Amniotic epithelial cell (primary cell): ENCODE measurements around the gene STON1.
A peak's percentile ranks its signal among the peaks of the same experiment; 100 is the strongest.
"Not testable (repeated sequence)": the region's sequence is repeated elsewhere in the genome, so short reads cannot be mapped to it uniquely, and the experiment has no call there.

Experiments
- DNase-seq: peaks from one replicate; pipeline ENCODE4 v3.0.0-alpha.2; 2010; ENCODE audit warnings: low read depth

STON1 gene, protein sequence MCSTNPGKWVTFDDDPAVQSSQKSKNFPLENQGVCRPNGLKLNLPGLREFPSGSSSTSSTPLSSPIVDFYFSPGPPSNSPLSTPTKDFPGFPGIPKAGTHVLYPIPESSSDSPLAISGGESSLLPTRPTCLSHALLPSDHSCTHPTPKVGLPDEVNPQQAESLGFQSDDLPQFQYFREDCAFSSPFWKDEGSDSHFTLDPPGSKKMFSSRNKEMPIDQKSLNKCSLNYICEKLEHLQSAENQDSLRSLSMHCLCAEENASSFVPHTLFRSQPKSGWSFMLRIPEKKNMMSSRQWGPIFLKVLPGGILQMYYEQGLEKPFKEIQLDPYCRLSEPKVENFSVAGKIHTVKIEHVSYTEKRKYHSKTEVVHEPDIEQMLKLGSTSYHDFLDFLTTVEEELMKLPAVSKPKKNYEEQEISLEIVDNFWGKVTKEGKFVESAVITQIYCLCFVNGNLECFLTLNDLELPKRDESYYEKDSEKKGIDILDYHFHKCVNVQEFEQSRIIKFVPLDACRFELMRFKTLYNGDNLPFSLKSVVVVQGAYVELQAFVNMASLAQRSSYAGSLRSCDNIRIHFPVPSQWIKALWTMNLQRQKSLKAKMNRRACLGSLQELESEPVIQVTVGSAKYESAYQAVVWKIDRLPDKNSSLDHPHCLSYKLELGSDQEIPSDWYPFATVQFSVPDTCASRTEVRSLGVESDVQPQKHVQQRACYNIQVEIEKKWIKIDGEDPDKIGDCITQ

DNA sequence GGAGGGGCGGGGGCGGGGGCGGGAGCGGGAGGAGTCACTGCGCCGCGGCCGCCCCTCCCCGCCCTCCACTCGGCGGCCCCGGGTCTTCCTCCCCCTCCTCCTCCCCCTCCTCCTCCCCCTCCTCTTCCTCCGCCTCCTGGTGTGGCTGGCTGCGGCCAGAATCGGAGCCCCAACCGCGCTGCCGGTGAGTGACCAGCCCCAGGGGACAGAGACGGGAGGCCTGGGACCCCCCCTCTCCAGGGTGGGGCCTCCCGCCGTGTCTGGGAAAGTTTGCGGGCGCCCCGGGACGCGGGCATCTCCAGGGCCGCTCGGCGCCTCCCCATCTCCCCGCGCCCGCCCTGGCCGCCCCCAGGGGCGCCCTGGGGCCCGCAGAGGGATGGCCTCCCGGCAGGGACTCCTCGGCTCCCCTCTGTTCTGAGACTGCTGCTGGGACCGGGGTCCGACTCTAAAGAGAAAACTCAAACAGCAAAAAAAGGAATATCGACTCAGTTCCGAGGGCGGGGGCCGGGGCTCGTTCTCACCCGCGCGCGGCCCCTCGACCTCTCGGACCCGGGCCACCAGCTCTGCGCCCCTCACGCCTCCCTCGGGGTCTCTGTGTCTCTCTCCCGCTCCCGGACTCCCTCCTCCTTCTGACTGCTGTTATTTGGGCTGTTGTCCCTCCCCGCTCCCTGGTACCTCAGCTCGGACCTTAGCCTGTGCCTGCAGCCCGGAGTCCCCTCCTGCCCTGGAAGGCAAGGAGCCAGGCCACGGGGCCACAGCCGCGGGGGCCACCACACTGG, at the start of gene STON1:
TSS of gene STON1 (plus strand) at position 122 of the 779 bp plus-strand sequence. CDS start 50,480 bp downstream, outside the sequence.
- peak; percentile 75 for DNase-seq

DNA sequence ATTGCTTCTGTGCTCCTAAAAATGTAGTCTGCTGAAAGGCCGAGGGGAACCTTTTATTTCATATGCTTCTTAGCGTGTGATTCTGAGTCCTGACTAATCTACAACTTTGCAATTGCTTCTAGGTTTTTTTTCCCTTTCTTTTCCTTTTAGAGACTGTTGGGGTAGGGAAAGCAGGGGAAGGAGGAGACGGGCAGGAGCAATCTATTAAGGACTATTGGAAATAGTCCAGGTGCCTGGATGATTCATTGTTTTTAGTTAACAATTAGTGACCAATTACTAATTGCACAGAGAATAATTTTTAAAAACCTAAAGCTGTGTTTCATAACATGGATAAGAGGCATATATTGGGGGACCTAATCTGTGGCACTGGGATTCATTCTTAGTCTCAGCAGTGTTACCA, 49.4 kb upstream of the STON1 start:
- DNase-seq: peak; percentile 24

DNA sequence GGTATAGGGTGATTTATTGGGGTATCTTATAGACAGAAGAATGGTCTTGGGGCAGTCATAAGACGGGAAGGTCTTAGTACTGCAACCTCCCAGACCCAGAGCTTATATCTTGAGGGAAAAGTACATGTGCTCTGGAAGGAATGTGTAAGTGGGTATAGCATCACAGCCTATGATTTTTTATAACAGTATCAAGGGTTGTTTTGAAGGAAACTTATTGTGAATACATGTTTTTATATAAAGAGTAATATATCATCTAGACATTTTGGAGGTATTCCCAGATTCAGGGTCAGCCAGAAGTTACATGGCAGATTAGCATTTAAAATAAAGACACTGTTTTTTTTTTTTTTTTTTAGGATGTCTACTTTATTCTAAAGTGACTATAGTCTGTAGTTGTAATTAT, 47.6 kb upstream of the STON1 start:
- peak; percentile 96 for DNase-seq

DNA sequence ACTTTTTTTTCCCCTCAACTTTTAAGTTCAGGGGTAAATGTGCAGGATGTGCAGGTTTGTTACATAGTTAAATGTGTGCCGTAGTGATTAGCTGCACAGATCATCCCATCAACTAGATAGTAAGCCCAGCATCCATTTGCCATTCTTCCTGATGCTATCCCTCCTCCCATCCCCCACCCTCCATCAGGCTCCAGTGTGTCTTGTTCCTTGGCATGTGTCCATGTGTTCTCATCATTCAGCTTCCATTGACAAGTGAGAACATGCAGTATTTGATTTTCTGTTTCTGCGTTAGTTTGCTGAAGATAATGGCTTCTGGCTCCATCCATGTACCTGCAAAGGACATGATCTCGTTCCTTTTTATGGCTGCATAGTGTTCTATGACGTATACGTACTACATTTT, 47.2 kb upstream of the STON1 start:
- peak; percentile 70 for DNase-seq

DNA sequence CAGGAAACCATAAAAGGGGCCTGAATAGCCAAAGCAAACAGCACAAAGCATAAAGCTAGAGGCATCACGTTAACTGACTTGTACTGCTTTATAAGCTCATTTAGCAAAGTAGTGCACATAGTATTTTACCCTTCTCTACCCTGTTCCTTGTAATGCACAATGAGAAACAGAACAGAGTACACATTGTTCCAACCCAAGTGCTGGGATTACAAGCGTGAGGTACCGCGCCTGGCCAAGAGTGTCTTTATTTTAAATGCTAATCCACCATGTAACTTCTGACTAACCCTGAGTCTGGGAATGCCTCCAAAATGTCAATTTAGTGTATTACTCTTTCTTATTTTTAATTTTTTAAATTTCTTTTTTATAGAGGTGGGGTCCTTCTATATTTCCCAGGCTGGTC, 46.4 kb upstream of the STON1 start:
- peak; percentile 94 for DNase-seq

DNA sequence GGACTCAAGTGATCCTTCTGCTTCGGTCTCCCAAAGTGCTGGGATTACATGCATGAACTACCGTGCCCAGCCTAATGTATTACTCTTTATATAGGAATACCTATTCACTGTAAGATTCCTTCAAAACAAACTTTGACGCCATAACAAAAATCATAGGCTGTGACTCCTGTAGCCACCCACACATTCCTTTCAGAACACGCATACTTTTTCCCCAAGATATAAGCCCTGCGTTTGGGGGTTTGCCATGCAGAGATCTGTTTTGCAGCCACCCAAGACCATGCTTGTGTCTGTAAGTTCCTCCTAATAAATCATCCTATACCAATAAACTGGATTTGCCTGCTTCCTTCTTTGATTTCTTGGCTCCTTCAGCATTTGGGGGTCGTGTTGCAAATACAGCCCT, 46.0 kb upstream of the STON1 start:
- peak; percentile 98 for DNase-seq

DNA sequence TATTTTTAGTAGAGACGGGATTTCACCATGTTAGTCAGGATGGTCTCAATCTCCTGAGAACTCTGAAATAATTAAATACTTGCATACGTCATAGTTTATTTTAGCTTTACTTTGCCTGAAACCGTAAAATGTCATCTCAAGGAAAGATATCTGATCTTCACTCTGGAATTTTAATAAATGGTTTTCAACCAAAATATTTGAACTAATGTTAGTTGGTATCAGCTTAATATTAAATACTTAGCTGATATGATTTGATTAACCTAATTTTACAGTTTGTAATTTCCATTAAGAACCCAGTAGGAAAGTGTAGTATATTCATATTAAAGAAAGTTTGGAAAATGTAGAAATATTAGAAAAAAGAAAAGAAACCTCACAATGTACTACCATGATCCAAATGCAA, 41.4 kb upstream of the STON1 start:
- DNase-seq: no peak

DNA sequence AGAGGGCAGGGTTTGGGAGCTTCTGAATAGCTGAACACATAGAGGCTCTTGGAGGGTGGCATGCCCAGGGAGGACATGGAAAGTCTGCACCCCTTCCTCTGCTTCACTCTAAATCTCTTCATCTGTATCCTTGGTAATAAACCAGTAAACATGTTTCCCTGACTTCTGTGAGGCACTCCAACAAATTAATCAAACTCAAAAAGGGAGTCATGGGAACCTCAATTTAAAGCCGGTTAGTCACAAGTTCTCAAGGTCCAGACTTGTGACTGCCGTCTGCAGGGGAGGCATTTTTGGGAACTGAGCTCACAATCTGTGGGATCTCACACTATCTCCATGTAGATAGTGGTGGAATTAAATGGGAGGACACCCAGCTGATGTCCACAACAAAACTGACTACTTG, 33.1 kb upstream of the STON1 start:
- DNase-seq: peak; percentile 100

DNA sequence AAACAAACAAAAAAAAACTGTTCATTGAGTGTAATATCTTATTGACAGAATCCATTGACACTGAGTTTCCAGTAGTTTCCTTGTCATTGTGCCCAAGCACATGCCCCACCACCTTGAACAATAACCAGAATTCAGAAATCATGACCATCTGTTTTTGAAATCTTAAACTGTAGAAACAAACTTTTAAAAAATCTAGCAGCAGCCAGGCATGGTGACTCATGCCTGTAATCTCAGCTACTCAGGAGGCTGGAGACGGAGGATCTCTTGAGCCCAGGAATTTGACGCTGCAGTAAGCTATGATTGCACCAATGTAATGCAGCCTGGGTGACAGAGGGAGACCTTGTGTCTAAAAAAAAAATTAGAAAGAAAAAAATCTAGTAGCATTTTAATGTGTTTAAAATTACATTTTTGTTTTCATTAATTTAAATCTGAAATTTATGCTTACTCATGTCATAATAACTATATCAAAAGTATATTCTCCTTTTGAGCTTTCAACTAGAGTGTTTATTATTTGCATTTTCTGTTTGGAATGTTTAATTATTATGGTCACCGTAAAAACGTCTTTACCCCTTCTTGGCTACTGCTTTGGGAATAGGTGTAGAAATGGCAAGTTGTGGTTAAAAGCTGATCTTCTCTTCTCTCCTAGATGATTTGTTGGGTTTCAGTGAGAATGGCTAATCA, 25.2 kb upstream of the STON1 start:
- DNase-seq: peak; percentile 80

DNA sequence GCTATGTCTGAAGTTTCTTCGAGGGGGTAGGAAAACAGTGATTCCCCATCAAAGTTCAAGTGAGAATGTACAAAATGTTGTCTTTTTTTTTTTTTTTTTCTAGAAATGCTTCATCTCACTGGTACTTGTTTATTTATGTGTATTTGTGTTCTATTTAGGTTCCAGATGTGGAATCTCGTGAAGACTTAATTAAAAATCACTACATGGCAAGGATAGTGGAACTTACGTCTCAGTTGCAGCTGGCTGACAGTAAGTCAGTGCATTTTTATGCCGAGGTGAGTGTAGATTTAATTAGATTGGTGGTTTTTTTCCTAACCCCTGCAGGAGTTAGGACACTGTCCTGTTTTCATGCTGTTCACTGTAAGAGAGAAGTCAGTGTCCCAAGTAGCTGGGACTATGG, 22.8 kb upstream of the STON1 start:
- no peak for DNase-seq

DNA sequence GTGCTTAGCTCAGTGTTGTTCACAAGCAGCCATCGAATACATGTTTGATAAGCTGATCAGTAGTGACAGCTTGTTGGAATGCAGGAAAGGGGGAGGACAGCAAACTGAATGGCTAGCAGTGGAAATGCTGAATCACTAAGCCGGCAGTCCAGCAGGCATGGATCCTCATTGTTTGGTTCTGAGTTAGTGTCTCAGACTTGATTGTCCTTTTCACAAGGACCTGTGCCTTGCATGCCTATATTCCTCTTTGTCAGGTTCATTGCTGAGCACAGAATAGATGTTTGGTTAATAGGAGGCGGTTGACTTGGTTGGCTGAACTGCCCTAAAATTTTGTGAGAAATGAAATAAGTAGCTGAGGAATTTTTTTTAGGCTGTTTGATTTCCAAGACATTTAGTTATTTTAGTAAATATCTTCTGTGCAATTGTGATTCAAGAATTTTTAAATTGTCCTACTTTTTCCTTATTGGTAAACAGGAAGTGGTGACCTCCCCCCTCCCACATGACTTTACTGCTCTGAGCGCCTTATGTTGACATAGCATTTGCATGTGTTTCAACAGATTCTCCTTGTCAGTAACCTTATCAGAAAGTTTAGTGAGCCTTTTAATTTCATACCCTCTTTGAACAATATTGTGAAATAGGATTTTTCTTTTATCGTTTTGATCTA, 21.4 kb upstream of the STON1 start:
- peak; percentile 96 for DNase-seq

DNA sequence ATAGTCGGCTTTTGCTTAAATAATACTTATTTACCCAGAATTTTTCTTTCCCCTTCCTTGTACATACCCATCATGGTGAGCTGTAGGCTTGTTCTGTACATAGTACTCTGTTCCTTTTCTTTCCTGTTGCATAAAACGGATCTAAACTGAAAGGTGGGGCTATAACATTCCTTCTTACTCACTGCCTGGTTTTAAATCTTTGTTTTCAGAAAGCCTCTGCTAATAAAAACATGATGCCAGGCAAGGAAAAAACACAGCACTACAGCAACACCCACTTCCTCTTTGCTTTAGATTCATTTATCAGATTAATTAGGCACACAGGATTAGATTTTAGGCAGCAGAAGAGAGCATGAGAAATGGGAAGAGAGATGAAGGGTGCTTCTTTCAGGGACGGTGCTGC, 19.6 kb upstream of the STON1 start:
- peak; percentile 87 for DNase-seq

DNA sequence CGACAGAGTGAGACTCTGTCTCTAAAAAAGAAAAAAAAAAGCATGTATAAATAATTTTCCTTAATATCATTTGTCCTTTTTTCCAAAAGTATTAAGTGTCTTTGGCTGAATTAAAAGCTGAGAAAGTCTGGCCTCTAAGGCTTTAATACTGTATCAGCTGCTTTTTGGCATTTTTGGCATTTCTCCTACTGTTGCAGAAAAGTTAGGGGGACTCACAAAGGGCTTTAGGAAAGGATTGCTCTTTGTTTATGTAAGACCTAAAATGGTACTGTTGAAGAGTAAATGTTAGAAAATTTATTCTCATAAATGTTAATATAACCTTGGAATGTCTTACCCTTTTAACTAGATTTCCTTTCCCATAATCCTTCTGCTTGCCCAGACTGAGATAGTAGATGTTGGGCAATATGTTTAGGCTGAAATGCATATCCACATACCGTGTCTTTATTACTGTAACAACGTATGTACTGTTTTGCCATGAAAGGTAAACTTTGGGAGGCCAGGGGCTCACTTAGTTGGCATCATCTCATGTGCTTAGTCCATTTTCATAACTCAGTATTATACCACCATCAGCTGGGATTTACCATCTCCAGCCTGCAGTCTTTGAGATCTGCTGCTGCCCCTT, 18.0 kb upstream of the STON1 start:
- DNase-seq: no peak

DNA sequence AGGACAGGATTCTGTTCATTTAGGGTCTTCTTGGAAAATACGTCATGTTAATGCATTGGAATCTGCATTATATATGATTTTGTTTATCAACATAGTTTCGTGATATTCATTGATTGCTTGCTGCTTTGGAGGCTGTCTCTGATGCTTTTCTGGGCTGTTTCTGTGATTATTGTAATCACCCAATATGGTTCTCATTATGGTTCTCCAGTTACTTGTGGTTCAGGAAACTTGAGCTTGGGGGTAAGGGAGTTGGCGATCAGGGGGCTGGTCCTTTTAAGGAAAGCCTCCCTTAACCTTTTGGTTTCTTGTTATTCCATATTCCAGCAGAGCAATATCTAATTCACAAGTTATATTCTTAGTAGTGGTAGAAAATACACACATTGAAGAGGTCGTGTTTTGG, 17.4 kb upstream of the STON1 start:
- no peak for DNase-seq

DNA sequence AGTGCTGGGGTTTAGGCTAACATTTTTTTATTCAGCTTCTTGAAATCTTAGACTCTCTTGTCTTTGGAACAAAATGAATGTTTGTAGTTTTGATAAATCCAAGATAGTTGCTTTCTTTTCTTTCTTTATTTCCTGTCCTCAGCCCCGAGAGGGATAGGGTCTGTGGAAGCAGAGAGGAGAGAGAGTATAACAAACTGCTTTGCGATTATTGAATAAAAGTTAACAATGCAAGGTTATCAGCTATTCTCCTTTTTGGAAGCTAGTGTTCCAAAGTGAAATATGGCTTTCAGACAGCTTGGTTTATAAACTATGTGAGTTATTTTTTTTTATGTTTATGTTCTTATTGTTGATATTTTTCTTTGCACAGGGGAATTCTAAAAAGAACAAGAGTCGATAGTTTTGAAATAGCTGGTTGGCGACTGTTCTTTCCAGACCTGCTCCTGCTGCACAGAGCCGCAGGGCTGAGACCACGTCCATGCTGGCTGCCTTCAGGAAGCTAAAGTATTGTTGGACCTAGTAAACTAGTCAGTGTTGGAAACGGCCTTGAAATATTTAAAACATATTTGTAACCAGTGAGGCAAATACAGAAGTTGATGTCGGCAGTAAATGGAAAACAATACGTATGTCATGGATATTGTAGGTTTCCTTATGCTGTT, 15.5 kb upstream of the STON1 start:
- DNase-seq: peak; percentile 59

DNA sequence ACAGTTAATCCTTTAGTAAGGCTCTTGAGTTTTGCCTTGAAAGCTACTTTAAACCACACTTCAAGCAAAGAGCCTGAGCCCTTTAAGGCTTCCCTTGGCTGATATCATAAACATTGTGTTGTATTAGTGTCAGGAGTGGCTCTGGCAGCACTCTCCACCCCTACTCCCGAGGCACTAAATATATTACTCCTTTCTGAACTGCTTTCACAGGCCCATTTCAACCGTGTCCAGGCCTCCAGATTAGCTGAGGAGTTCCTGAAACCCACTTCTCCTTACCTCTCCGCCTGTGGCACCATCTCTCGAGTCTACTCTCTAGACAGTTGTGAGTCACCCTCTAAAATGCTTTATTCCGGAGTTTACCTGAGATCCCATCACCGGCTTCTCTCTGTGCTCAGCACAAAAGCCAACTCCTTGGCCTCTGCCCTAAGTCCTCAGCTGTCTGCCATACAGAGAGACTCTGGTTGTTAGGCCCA, 14.4 kb upstream of the STON1 start:
- DNase-seq: peak; percentile 40

DNA sequence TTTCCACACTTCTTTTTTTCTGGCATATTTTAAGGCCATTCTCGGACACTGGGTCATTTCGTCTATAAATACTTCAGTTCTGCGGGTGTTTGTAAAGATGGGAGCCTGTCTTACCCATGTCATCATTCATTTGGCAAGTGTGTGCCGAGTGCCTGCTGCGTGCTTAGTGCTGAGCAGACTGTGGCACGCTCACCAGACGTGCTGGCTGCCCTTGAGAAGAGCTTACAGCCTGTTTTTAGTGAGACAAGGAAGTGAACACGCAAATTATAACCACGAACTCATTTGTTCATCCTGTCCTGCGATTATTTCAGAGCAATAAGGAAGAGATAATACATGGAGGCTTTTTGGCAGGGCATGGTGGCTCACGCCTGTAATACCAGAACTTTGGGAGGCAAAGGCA, 10.4 kb upstream of the STON1 start:
- DNase-seq: no peak

DNA sequence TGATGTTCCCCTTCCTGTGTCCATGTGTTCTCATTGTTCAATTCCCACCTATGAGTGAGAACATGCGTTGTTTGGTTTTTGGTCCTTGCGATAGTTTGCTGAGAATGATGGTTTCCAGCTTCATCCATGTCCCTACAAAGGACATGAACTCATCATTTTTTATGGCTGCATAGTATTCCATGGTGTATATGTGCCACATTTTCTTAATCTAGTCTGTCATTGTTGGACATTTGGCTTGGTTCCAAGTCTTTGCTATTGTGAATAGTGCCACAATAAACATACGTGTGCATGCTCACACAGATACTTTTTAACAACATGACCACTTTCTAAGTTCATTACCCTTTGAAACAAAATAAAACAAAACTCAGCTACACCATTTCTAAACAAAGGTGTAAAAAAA, 5.2 kb upstream of the STON1 start:
- not testable (repeated sequence) for DNase-seq

DNA sequence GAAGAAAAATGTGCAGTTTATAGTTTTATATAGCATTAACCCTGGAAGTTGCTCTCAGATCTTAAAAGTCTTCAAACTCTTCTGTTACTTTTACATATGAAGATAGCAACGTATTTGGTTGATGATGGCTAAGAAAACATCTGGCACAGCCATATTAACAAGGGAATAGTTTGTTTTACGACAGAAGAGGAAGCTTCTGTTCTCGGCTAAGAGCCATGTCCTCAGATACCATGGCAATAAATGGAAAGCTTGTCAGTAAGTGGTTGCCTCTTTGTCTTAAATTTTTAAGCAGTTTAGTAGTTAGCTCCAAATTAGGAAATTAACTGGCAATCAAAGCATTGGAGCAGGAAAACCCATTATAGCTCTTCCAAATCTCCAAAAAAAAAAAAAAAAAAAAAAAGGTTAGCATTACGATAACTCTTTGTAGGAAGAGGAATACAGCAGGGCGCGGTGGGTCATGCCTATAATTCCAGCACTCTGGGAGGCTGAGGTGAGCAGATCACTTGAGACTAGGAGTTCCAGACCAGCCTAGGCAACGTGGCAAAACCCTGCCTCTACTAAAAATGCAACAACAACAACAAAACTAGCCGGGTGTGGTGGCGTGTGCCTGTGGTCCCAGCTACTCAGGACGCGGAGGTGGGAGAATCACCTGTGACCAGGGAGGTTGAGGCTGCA, 4.5 kb upstream of the STON1 start:
- DNase-seq: no peak
